ENCODE data around the gene SELENOV.

The SELENOV gene

DNA sequence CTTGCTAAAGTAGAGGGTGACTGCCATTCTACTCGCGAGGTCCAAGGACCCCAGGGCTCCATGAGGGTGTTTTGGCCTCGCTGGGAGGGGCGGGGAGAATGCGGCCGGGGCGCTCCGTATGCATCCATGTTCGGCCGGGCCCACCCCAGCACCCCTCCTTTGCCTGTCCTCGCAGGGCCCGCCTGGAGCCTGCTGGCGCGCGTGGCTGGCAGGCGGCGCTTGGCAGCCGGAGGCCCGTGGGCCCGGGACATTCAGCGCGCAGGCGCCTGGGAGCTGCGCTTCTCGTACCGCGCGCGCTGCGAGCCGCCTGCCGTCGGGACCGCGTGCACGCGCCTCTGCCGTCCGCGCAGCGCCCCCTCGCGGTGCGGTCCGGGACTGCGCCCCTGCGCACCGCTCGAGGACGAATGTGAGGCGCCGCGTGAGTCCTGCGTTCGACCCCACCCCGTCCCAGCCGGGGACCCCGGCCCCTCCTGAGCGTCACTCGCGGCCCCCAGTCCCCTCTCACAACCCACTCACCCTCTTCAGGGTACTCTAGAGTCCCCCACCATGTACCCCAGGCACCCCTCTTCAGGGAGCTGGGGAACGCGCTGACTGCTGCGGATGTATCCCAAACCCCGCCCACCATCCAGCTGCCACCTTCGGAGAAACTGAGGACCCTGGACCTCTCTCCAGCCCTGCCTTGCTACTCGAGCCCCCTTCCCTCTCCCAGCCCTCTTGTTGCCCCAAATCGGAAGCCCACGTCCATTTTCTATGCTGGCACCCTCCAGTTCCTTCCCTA is 12.1 kb upstream of the SELENOV start:
- Histone ChIP-seq H3K4me2 (ENCODE audit: low read depth, low read length, poor library complexity, severe bottlenecking) (no peak overlapping the region), H3K79me2 (ENCODE audit: insufficient read depth, low read length) (no peaks in the 10 kb centered on the region), H3K9me3 (ENCODE audit: insufficient read depth, low read depth, low read length) (no peaks in the 10 kb centered on the region), H4K20me1 (ENCODE audit: insufficient read depth, low read length, poor library complexity, severe bottlenecking) (no peaks in the 10 kb centered on the region), H3K9ac (ENCODE audit: low read depth, low read length, poor library complexity, severe bottlenecking) (no peak overlapping the region), H2AFZ (ENCODE audit: low read length) (no peak overlapping the region), H3K36me3 (ENCODE audit: insufficient read depth, low read length) (no peaks in the 10 kb centered on the region), H3K4me1 (ENCODE audit: insufficient read depth, low read length, poor library complexity, severe bottlenecking) (no peaks in the 10 kb centered on the region), H3F3A (ENCODE audit: low read depth) (no peaks in the 10 kb centered on the region), H3K9me2 (replicated peaks; ENCODE audit: low read depth, low read length) (no peaks in the 10 kb centered on the region), H3K4me3 (ENCODE audit: low read length, poor library complexity, severe bottlenecking) (no peak overlapping the region), H3K27me3 (ENCODE audit: insufficient read depth, low read length, poor library complexity, severe bottlenecking) (no peaks in the 10 kb centered on the region)
- TF ChIP-seq CTCF (conservative IDR thresholded peaks at IDR 0.05; ENCODE audit: low read length) (no peak), EZH2phosphoT487 (IDR thresholded peaks at IDR 0.05; ENCODE audit: borderline replicate concordance) (no peak)

- Histone ChIP-seq H3K4me3 (ENCODE audit: low read length, poor library complexity, severe bottlenecking) (no peak overlapping the region), H3K4me2 (ENCODE audit: low read depth, low read length, poor library complexity, severe bottlenecking) (no peak overlapping the region)
Measured at GRCh38 chr19:39506598-39506943, 8.4 kb upstream of the SELENOV start.

DNA sequence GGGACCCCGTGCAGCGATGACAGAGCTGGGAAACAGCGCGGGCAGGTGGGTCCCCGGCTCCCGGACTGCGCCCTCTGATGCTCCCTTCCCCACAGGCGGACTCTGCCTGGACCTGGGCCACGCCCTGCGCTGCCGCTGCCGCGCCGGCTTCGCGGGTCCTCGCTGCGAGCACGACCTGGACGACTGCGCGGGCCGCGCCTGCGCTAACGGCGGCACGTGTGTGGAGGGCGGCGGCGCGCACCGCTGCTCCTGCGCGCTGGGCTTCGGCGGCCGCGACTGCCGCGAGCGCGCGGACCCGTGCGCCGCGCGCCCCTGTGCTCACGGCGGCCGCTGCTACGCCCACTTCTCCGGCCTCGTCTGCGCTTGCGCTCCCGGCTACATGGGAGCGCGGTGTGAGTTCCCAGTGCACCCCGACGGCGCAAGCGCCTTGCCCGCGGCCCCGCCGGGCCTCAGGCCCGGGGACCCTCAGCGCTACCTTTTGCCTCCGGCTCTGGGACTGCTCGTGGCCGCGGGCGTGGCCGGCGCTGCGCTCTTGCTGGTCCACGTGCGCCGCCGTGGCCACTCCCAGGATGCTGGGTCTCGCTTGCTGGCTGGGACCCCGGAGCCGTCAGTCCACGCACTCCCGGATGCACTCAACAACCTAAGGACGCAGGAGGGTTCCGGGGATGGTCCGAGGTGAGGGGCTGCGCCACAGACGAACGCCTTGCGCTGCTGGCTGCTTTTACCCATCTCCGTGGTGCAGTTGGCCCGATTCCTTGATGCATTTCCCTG is 7.8 kb upstream of the SELENOV start:
- no peaks in the 10 kb centered on the region for H3F3A ChIP-seq (ENCODE audit: low read depth)
- no peaks in the 10 kb centered on the region for H3K27me3 ChIP-seq (ENCODE audit: insufficient read depth, low read length, poor library complexity, severe bottlenecking)
- H3K4me1 ChIP-seq (ENCODE audit: insufficient read depth, low read length, poor library complexity, severe bottlenecking): no peaks in the 10 kb centered on the region
- no peak overlapping the region for H3K9ac ChIP-seq (ENCODE audit: low read depth, low read length, poor library complexity, severe bottlenecking)
- no peaks in the 10 kb centered on the region for H3K79me2 ChIP-seq (ENCODE audit: insufficient read depth, low read length)
- H3K4me2 ChIP-seq (ENCODE audit: low read depth, low read length, poor library complexity, severe bottlenecking): no peak overlapping the region
- H3K4me3 ChIP-seq (ENCODE audit: low read length, poor library complexity, severe bottlenecking): no peak overlapping the region
- no peaks in the 10 kb centered on the region for H3K36me3 ChIP-seq (ENCODE audit: insufficient read depth, low read length)
- H3K9me3 ChIP-seq (ENCODE audit: insufficient read depth, low read depth, low read length): no peaks in the 10 kb centered on the region
- no peak overlapping the region for H2AFZ ChIP-seq (ENCODE audit: low read length)
- TF ChIP-seq EZH2phosphoT487 (IDR thresholded peaks at IDR 0.05; ENCODE audit: borderline replicate concordance) (no peak), CTCF (conservative IDR thresholded peaks at IDR 0.05; ENCODE audit: low read length) (no peak)
- no peaks in the 10 kb centered on the region for H3K9me2 ChIP-seq (replicated peaks; ENCODE audit: low read depth, low read length)
- no peaks in the 10 kb centered on the region for H4K20me1 ChIP-seq (ENCODE audit: insufficient read depth, low read length, poor library complexity, severe bottlenecking)

More at GRCh38 chr19:39506598-39506943, 8.4 kb upstream of the SELENOV start:
- Histone ChIP-seq H3K27me3 (ENCODE audit: insufficient read depth, low read length, poor library complexity, severe bottlenecking) (no peaks in the 10 kb centered on the region), H2AFZ (ENCODE audit: low read length) (no peak overlapping the region), H3K9me3 (ENCODE audit: insufficient read depth, low read depth, low read length) (no peaks in the 10 kb centered on the region), H3K79me2 (ENCODE audit: insufficient read depth, low read length) (no peaks in the 10 kb centered on the region), H3K4me1 (ENCODE audit: insufficient read depth, low read length, poor library complexity, severe bottlenecking) (no peaks in the 10 kb centered on the region), H4K20me1 (ENCODE audit: insufficient read depth, low read length, poor library complexity, severe bottlenecking) (no peaks in the 10 kb centered on the region), H3K9ac (ENCODE audit: low read depth, low read length, poor library complexity, severe bottlenecking) (no peak overlapping the region), H3K36me3 (ENCODE audit: insufficient read depth, low read length) (no peaks in the 10 kb centered on the region), H3K9me2 (replicated peaks; ENCODE audit: low read depth, low read length) (no peaks in the 10 kb centered on the region), H3F3A (ENCODE audit: low read depth) (no peaks in the 10 kb centered on the region)
- TF ChIP-seq CTCF (conservative IDR thresholded peaks at IDR 0.05; ENCODE audit: low read length) (no peak), EZH2phosphoT487 (IDR thresholded peaks at IDR 0.05; ENCODE audit: borderline replicate concordance) (no peak)

Data from Loucy (cell line).